GM12878 (cell line): ENCODE data around the gene NCKAP5. TPM values are rescaled to one million over a fixed set of nuclear protein-coding genes. Genes with fewer than 3 reads are reported as not detected.

Source experiments
- ATF2 ChIP-seq: IDR thresholded peaks from 2 replicates; pipeline ENCODE4 v1.6.1; 2012; ENCODE audit warnings: low read length, inconsistent platforms
- BHLHE40 ChIP-seq, 2 experiments: fragments of 450-650 bp in 1 of 2; IDR thresholded peaks; 2 replicates each; pipeline ENCODE4 v1.6.1; 2011 to 2017; ENCODE audit warnings: low read depth in 2 of 2, borderline replicate concordance in 1 of 2, improper control_type of control experiment in 1 of 2, low read length in 1 of 2, mild to moderate bottlenecking in 1 of 2
- CBX5 ChIP-seq: sonication (generic); IDR thresholded peaks from 2 replicates; pipeline ENCODE4 v1.6.1; 2016; ENCODE audit warnings: low read depth, moderate library complexity, mild to moderate bottlenecking, inconsistent platforms
- CHD4 ChIP-seq: fragments of 200-600 bp; sonication (generic); IDR thresholded peaks from 2 replicates; pipeline ENCODE4 v1.6.1; 2016; ENCODE audit warnings: mild to moderate bottlenecking
- GATAD2B ChIP-seq: fragments of 450-650 bp; conservative IDR thresholded peaks from 2 replicates; pipeline ENCODE4 v1.6.1; 2017; ENCODE audit warnings: low read depth, mild to moderate bottlenecking, moderate library complexity
- HSF1 ChIP-seq: fragments of 150-350 bp; IDR thresholded peaks from 2 replicates; pipeline ENCODE4 v1.6.1; 2014; ENCODE audit warnings: mild to moderate bottlenecking, low read depth, low read length
- MEF2A ChIP-seq: IDR thresholded peaks from 2 replicates; pipeline ENCODE4 v1.6.1; 2011; ENCODE audit warnings: low read depth, mild to moderate bottlenecking, low read length, moderate library complexity; ENCODE audit not compliant: insufficient read depth
- MLLT1 ChIP-seq: fragments of 450-650 bp; IDR thresholded peaks from 2 replicates; pipeline ENCODE4 v1.6.1; 2016; ENCODE audit warnings: mild to moderate bottlenecking
- PAX8 ChIP-seq: fragments of 450-650 bp; IDR thresholded peaks from 2 replicates; pipeline ENCODE4 v1.6.1; 2017; ENCODE audit warnings: mild to moderate bottlenecking, moderate library complexity
- RELA ChIP-seq: fragments of 450-650 bp; IDR thresholded peaks from 2 replicates; pipeline ENCODE4 v1.8.0; 2014; ENCODE audit warnings: borderline replicate concordance; ENCODE audit not compliant: partially characterized antibody
- SMAD5 ChIP-seq: IDR thresholded peaks from 2 replicates; pipeline ENCODE4 v1.6.1; 2016; ENCODE audit warnings: antibody characterized with exemption, low read depth
- ZNF592 ChIP-seq: fragments of 450-650 bp; IDR thresholded peaks from 2 replicates; pipeline ENCODE4 v1.6.1; 2017; ENCODE audit warnings: mild to moderate bottlenecking, moderate library complexity
- polyA plus RNA-seq, 11 experiments: library from polyadenylated mRNA; depleted of rRNA in 4 of 11; unstranded in 6 of 11; stranded (reverse) in 5 of 11; fragments of >200 nt; fragmentation: Nextera tagmentation in 4 of 11; fragmentation: Illumina TruSeq in 1 of 11; extraction: Ambion mirVana in 4 of 11; extraction: Trizol in 1 of 11; gene quantifications; 1 replicate in 1 of 11; 2 replicates in 10 of 11; pipeline versions ENCODE4 v1.2.1 to v1.2.3, GENCODE V29; 2011 to 2016; ENCODE audit warnings: inconsistent platforms in 2 of 11, missing spikeins in 2 of 11, low read depth in 1 of 11
- total RNA-seq, 4 experiments: library from RNA; depleted of rRNA in 3 of 4; stranded (reverse); fragments of >200 nt in 3 of 4; fragmentation: Illumina TruSeq in 1 of 4; extraction: Trizol in 1 of 4; gene quantifications; 2 replicates each; pipeline versions ENCODE4 v1.2.1 to v1.2.3, GENCODE V29; 2013 to 2021
- TF ChIP-seq, protein P1 (sequence below): fragments of 450-650 bp; formaldehyde crosslinking; IDR thresholded peaks from 2 replicates; pipeline ENCODE4 v1.4.0; 2022; ENCODE audit warnings: mild to moderate bottlenecking, moderate library complexity
- TF ChIP-seq, protein P2 (sequence below): fragments of 450-650 bp; IDR thresholded peaks from 2 replicates; pipeline ENCODE4 v1.6.1; 2016; ENCODE audit warnings: mild to moderate bottlenecking
- TF ChIP-seq, protein P3 (sequence below): IDR thresholded peaks from 2 replicates; pipeline ENCODE4 v1.6.1; 2012; ENCODE audit warnings: low read depth, low read length, improper control_type of control experiment

Gene NCKAP5
- total and polyA plus RNA-seq, 10 of the 15 experiments (the other 5 are each of a cell fraction or from before 2014, with no cell fraction given), result 0.06 to 0.44 (median 0.16) TPM

GRCh38 chr2:132978840-132979239 lies 589.4 kb downstream of the NCKAP5 start (continued):
- TF ChIP-seq HSF1, result no peak
- no peak for TF ChIP-seq CBX5
- TF ChIP-seq BHLHE40 (IDR thresholded peaks at IDR 0.05; ENCODE audit: borderline replicate concordance in 1 of 2, low read depth in 2 of 2, low read length in 1 of 2), result peak in 1 of 2 experiments; percentile 35; a peak in 1 of 4 replicates
- TF ChIP-seq ATF2, result no peak
- no peak for TF ChIP-seq CHD4
- no peak; the same call in 1 of the 2 replicates for TF ChIP-seq ZNF592
- no peak for TF ChIP-seq PAX8
- TF ChIP-seq, protein P1, sequence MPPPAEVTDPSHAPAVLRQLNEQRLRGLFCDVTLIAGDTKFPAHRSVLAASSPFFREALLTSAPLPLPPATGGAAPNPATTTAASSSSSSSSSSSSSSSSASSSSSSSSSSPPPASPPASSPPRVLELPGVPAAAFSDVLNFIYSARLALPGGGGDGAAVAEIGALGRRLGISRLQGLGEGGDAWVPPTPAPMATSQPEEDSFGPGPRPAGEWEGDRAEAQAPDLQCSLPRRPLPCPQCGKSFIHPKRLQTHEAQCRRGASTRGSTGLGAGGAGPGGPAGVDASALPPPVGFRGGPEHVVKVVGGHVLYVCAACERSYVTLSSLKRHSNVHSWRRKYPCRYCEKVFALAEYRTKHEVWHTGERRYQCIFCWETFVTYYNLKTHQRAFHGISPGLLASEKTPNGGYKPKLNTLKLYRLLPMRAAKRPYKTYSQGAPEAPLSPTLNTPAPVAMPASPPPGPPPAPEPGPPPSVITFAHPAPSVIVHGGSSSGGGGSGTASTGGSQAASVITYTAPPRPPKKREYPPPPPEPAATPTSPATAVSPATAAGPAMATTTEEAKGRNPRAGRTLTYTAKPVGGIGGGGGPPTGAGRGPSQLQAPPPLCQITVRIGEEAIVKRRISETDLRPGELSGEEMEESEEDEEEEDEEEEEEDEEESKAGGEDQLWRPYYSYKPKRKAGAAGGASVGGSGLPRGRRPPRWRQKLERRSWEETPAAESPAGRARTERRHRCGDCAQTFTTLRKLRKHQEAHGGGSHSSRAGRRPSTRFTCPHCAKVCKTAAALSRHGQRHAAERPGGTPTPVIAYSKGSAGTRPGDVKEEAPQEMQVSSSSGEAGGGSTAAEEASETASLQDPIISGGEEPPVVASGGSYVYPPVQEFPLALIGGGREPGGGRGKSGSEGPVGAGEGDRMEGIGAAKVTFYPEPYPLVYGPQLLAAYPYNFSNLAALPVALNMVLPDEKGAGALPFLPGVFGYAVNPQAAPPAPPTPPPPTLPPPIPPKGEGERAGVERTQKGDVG, result no peak
- no peak for TF ChIP-seq MEF2A
- TF ChIP-seq RELA, result no peak
- TF ChIP-seq SMAD5, result no peak
- 0 out of 2 replicates have a peak, but pooled peaks have one; percentile 47 for TF ChIP-seq MLLT1
- TF ChIP-seq, protein P2, sequence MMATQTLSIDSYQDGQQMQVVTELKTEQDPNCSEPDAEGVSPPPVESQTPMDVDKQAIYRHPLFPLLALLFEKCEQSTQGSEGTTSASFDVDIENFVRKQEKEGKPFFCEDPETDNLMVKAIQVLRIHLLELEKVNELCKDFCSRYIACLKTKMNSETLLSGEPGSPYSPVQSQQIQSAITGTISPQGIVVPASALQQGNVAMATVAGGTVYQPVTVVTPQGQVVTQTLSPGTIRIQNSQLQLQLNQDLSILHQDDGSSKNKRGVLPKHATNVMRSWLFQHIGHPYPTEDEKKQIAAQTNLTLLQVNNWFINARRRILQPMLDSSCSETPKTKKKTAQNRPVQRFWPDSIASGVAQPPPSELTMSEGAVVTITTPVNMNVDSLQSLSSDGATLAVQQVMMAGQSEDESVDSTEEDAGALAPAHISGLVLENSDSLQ, result peak; percentile 27; the same call in 1 of the 2 replicates
- TF ChIP-seq, protein P3, sequence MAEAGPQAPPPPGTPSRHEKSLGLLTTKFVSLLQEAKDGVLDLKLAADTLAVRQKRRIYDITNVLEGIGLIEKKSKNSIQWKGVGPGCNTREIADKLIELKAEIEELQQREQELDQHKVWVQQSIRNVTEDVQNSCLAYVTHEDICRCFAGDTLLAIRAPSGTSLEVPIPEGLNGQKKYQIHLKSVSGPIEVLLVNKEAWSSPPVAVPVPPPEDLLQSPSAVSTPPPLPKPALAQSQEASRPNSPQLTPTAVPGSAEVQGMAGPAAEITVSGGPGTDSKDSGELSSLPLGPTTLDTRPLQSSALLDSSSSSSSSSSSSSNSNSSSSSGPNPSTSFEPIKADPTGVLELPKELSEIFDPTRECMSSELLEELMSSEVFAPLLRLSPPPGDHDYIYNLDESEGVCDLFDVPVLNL, result no peak
- peak; percentile 77 for TF ChIP-seq GATAD2B
